Prostate gland (tissue), 2 donors: ENCODE results near the gene NTNG2. TPM values are rescaled to one million over a fixed set of nuclear protein-coding genes. Genes with fewer than 3 reads are reported as not detected.

Source experiments
- DNase-seq: peaks from one replicate; pipeline ENCODE4 v3.0.0-alpha.2; 2019; ENCODE audit warnings: low spot score
- H3K27ac ChIP-seq, 2 donors: fragments of 200-600 bp; sonication (generic); 2 replicates each; pipeline ENCODE4 v1.5.1; 2017 to 2019
- H3K27me3 ChIP-seq: fragments of 200-600 bp; sonication (generic); replicated peaks from 2 replicates; pipeline ENCODE4 v1.5.1; 2019; ENCODE audit not compliant: insufficient read depth
- H3K36me3 ChIP-seq, 2 donors: fragments of 200-600 bp; sonication (generic); 1 replicate in 1 of 2; 2 replicates in 1 of 2; pipeline versions ENCODE4 v1.5.1 to v1.8.1; 2017 to 2019
- H3K4me1 ChIP-seq: fragments of 200-600 bp; sonication (generic); replicated peaks from 2 replicates; pipeline ENCODE4 v1.5.1; 2019
- H3K4me3 ChIP-seq, 2 donors: fragments of 200-600 bp; sonication (generic); 2 replicates each; pipeline ENCODE4 v1.5.1; 2017 to 2019
- H3K9me3 ChIP-seq: fragments of 200-600 bp; sonication (generic); 2 replicates; pipeline ENCODE4 v1.5.1; 2017
- CTCF ChIP-seq, 4 experiments: fragments of 200-600 bp in 2 of 4; fragments of 450-650 bp in 2 of 4; sonication (generic) in 2 of 4; IDR thresholded peaks; 1 replicate in 3 of 4; 2 replicates in 1 of 4; pipeline ENCODE4 v1.5.1; 2016 to 2019; ENCODE audit warnings: antibody characterized with exemption in 4 of 4, mild to moderate bottlenecking in 2 of 4, moderate library complexity in 2 of 4
- POLR2A ChIP-seq: fragments of 450-650 bp; IDR thresholded peaks from one replicate; pipeline ENCODE4 v1.6.1; 2016; ENCODE audit warnings: antibody characterized with exemption, mild to moderate bottlenecking
- POLR2AphosphoS5 ChIP-seq: sonication (generic); formaldehyde crosslinking; IDR thresholded peaks from one replicate; pipeline ENCODE4 v1.6.1; 2017; ENCODE audit warnings: antibody characterized with exemption
- WGBS: methylation state at CpG from one replicate; pipeline ENCODE4 v1.1.5; 2018; 5-methylcytosine and 5-hydroxymethylcytosine counted together
- intact Hi-C: fragments of 100-400 bp; cut with DNase I; formaldehyde crosslinking; loops from one replicate; pipeline ENCODE4 v1.14.2; 2022
- total RNA-seq, 2 donors: library from RNA; depleted of rRNA; stranded (reverse); fragments of >200 nt; gene quantifications; one replicate each; pipeline ENCODE4 v1.1.0, GENCODE V29; 2016

The NTNG2 gene
- total RNA-seq, 2 donors from 2014 or later, result 12.7 to 37.4 TPM

DNA sequence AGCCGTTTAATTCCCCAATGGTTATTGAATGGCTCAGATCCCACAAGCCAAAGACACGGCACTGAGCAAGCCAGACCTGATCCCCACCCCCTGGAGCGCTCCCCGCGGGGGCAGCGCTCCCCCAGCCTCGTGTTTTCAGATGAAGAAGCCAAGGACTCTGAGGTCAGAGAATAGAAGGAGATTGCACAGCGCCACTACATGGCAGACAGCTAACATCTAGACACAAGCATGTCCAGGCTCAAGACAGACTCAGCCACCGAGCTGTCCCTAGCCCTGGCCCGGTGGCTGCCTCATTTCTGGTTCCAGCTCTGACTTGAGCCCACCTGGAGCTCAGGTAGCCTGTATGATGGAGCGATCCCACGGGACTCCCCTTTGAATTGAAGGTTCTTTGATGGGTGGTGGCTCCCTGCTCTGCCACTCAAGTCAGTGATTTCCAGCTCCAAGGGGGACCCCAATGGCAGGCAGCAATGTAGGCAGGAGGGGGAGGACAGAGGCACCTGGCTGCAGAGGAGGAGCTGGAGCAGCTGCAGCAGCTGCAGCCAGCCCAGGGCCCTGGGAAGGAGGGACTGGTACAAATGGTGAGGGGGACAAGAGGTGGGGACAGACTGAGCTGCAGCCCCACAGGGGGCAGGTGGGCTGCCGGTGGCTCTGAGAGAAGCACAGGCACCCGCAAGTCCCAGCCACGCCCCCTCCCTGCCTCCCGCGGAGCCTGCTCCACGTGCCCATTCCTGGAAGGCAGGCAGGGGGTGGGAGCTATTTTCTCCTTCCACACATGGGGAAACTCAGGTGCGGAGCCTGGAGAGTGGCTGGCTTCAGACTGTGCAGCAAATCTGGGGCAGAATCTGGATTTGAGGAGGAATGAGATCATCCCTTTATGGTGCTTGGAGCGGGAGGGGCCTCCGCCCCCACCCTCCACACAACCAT is 40.2 kb downstream of the NTNG2 start:
- Histone ChIP-seq H3K9me3 (no peaks in the 10 kb centered on the region), H3K4me3 (no peak overlapping the region), H3K27ac (no peak overlapping the region), H3K4me1 (peaks cover 3% of the 10 kb centered on the region), H3K36me3 (no peaks in the 10 kb centered on the region), H3K27me3 (no peaks in the 10 kb centered on the region)
- TF ChIP-seq POLR2A (no peak), POLR2AphosphoS5 (no peak), CTCF (IDR thresholded peaks at IDR 0.05) (no peak)
- no peak for DNase-seq
- WGBS, result 35% methylated on average over 21 of the region's 21 CpGs
- intact Hi-C loops, result no loop called here

DNA sequence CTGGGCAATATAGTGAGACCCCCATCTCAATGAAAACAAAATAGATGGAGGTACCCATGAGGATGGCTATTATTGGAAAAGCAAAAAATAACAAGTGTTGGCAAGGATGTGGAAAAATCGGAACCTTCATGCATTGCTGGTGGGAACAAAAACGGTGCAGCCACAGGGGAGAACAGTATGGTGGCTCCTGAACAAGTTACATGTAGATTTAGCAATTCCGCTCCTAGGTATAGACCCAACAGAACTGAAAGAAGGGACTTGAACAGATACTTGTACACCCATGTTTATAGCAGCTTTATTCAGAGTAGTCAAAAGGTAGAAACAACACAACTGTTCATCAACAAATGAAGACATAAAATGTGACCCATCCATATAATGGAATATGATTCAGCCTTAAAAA is 43.0 kb downstream of the NTNG2 start:
- Histone ChIP-seq H3K27ac (no peak overlapping the region), H3K27me3 (no peaks in the 10 kb centered on the region), H3K9me3 (no peaks in the 10 kb centered on the region), H3K4me1 (peaks cover 3% of the 10 kb centered on the region), H3K4me3 (no peak overlapping the region), H3K36me3 (no peaks in the 10 kb centered on the region)
- 92% methylated on average over 3 of the region's 3 CpGs for WGBS
- intact Hi-C loops, result no loop called here
- no peak for DNase-seq
- TF ChIP-seq CTCF (IDR thresholded peaks at IDR 0.05) (no peak), POLR2AphosphoS5 (no peak), POLR2A (no peak)

DNA sequence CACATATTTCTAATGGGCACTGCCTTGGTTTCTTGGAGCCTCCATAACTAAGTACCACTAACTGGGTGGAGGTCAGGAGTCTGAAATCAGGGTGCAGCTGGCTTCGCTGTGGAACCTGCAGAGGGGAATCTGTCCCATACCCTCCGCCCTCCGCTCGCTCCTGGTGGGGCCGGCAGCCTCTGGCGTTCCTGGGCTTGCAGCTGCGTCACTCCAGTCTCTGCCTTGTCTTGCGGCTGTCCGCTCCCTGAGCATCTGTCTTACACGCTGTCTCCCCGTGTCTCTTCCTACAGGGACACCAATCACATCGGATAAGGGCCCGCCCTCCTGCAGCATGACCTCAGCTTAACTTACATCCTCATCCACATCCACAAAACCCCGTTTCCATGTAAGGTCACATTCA is 45.4 kb downstream of the NTNG2 start:
- Histone ChIP-seq H3K4me3 (no peak overlapping the region), H3K27ac (no peak overlapping the region), H3K27me3 (no peaks in the 10 kb centered on the region), H3K36me3 (no peaks in the 10 kb centered on the region), H3K4me1 (no peaks in the 10 kb centered on the region), H3K9me3 (no peaks in the 10 kb centered on the region)
- TF ChIP-seq POLR2AphosphoS5 (no peak), CTCF (IDR thresholded peaks at IDR 0.05) (no peak), POLR2A (no peak)
- intact Hi-C loops, result no loop called here
- WGBS, result 80% methylated on average over 14 of the region's 14 CpGs
- no peak for DNase-seq

GRCh38 chr9:132207839-132208615 is 46.2 kb downstream of the NTNG2 start:
- no peaks in the 10 kb centered on the region for H3K27me3 ChIP-seq
- H3K9me3 ChIP-seq, result no peaks in the 10 kb centered on the region
- no peak for DNase-seq
- no peaks in the 10 kb centered on the region for H3K4me1 ChIP-seq
- no peak overlapping the region for H3K27ac ChIP-seq
- TF ChIP-seq POLR2AphosphoS5 (no peak), POLR2A (no peak), CTCF (IDR thresholded peaks at IDR 0.05) (no peak)
- no peaks in the 10 kb centered on the region for H3K36me3 ChIP-seq
- WGBS, result 85% methylated on average over 16 of the region's 16 CpGs
- intact Hi-C loops, result no loop called here
- H3K4me3 ChIP-seq, result no peak overlapping the region
